PC-9 (cell line): ENCODE results near the gene MSI2. TPM values are rescaled to one million over a fixed set of nuclear protein-coding genes. Genes with fewer than 3 reads are reported as not detected.

Experiments
- BruUV-seq: library from RNA; stranded (reverse); fragments of 400-500 nt; replicated peaks from 2 replicates; lab custom pipeline; 2021; lab: Mats Ljungman, UMichigan
- CTCF ChIA-PET: fragments of 300-600 bp; sonication (Branson Sonifier 250); formaldehyde crosslinking; loops from one replicate; lab custom pipeline; 2022; ENCODE audit warnings: antibody characterized with exemption; lab: Charles Lee
- POLR2A ChIA-PET: fragments of 300-600 bp; sonication (Branson Sonifier 250); formaldehyde crosslinking; loops from one replicate; lab custom pipeline; 2022; ENCODE audit warnings: antibody characterized with exemption; ENCODE audit not compliant: unreplicated experiment; lab: Charles Lee
- DNase-seq, 2 experiments: peaks; one replicate each; pipeline versions ENCODE4 v3.0.0 to v3.0.0-alpha.2; 2015 to 2022; ENCODE audit warnings: mixed read lengths in 1 of 2
- H2AFZ ChIP-seq: fragments of 200-600 bp; sonication (generic); 2 replicates; pipeline ENCODE4 v1.8.1; 2017; ENCODE audit warnings: antibody characterized with exemption
- H3F3A ChIP-seq: fragments of 200-600 bp; sonication (generic); 2 replicates; pipeline ENCODE4 v1.8.1; 2017; ENCODE audit warnings: antibody characterized with exemption, mild to moderate bottlenecking, low read depth; ENCODE audit not compliant: insufficient read depth
- H3K27ac ChIP-seq: fragments of 200-600 bp; sonication (generic); 2 replicates; pipeline ENCODE4 v1.6.1; 2016; ENCODE audit warnings: mixed run types
- H3K27me3 ChIP-seq: fragments of 200-600 bp; sonication (generic); 2 replicates; pipeline ENCODE4 v1.6.1; 2016; ENCODE audit warnings: low read depth, mixed run types; ENCODE audit not compliant: insufficient read depth
- H3K36me3 ChIP-seq: fragments of 200-600 bp; sonication (generic); 2 replicates; pipeline ENCODE4 v1.6.1; 2016; ENCODE audit warnings: low read depth, mixed run types
- H3K4me1 ChIP-seq: fragments of 200-600 bp; sonication (generic); replicated peaks from 2 replicates; pipeline ENCODE4 v1.6.1; 2016; ENCODE audit warnings: mixed run types; ENCODE audit not compliant: insufficient read depth
- H3K4me2 ChIP-seq: fragments of 200-600 bp; sonication (generic); 2 replicates; pipeline ENCODE4 v1.6.1; 2017; ENCODE audit warnings: mixed run types
- H3K4me3 ChIP-seq: fragments of 200-600 bp; sonication (generic); 2 replicates; pipeline ENCODE4 v1.6.1; 2016; ENCODE audit warnings: mixed run types
- H3K79me2 ChIP-seq: fragments of 200-600 bp; sonication (generic); 2 replicates; pipeline ENCODE4 v1.6.1; 2017; ENCODE audit warnings: low read depth, mixed run types
- H3K9me2 ChIP-seq: fragments of 200-600 bp; sonication (generic); 2 replicates; pipeline ENCODE4 v1.8.1; 2017; ENCODE audit warnings: mild to moderate bottlenecking; ENCODE audit not compliant: insufficient read depth
- H3K9me3 ChIP-seq: fragments of 200-600 bp; sonication (generic); 2 replicates; pipeline ENCODE4 v1.8.1; 2016; ENCODE audit warnings: low read depth; ENCODE audit not compliant: insufficient read depth
- H4K20me1 ChIP-seq: fragments of 200-600 bp; sonication (generic); 2 replicates; pipeline ENCODE4 v1.8.1; 2017; ENCODE audit not compliant: insufficient read depth
- CTCF ChIP-seq: fragments of 200-600 bp; sonication (generic); conservative IDR thresholded peaks from 2 replicates; pipeline ENCODE4 v1.6.1; 2017; ENCODE audit warnings: mixed run types, antibody characterized with exemption, mild to moderate bottlenecking, moderate library complexity
- EZH2 ChIP-seq: fragments of 200-600 bp; sonication (generic); IDR thresholded peaks from 2 replicates; pipeline ENCODE4 v1.8.0; 2017; ENCODE audit warnings: antibody characterized with exemption, low read depth
- intact Hi-C: fragments of 100-400 bp; cut with micrococcal nuclease; formaldehyde crosslinking; loops from one replicate; pipeline ENCODE4 v1.10.0; 2022; ENCODE audit not compliant: unreplicated experiment
- total RNA-seq: library from RNA; stranded (reverse); gene quantifications from 2 replicates; pipeline ENCODE4 v1.2.3, GENCODE V29; 2021

Gene MSI2
- total RNA-seq, 1 experiment from 2014 or later = 15.7 TPM

- no TSS peak for BruUV-seq
- Histone ChIP-seq H3K79me2 (no peaks in the 10 kb centered on the region), H3K4me1 (no peaks in the 10 kb centered on the region), H3K4me2 (no peak overlapping the region), H3K27ac (no peak overlapping the region), H3K9me3 (no peaks in the 10 kb centered on the region), H3K9me2 (no peaks in the 10 kb centered on the region), H4K20me1 (0 out of 2 replicates have a peak, but pooled peaks cover 3% of the 10 kb centered on the region), H3K36me3 (no peaks in the 10 kb centered on the region), H3K27me3 (peaks cover 13% of the 10 kb centered on the region), H3K4me3 (no peak overlapping the region), H2AFZ (no peak overlapping the region), H3F3A (no peaks in the 10 kb centered on the region)
- intact Hi-C loops = no loop called here
- ChIA-PET POLR2A (no interaction called here), CTCF (no interaction called here)
- no peak for DNase-seq
- TF ChIP-seq EZH2 = no peak
- no peak for TF ChIP-seq CTCF
Measured at GRCh38 chr17:57544834-57545463, 288.6 kb downstream of the MSI2 start.

GRCh38 chr17:57545731-57546342 is 289.5 kb downstream of the MSI2 start:
- CTCF ChIA-PET = no interaction called here
- H3K4me2 ChIP-seq = no peak overlapping the region

More at GRCh38 chr17:57545731-57546342, 289.5 kb downstream of the MSI2 start:
- no peak overlapping the region for H3K4me3 ChIP-seq
- H3K36me3 ChIP-seq = no peaks in the 10 kb centered on the region
- intact Hi-C loops = no loop called here
- peaks cover 18% of the 10 kb centered on the region for H3K27me3 ChIP-seq
- BruUV-seq = no TSS peak
- no peak overlapping the region for H3K27ac ChIP-seq
- POLR2A ChIA-PET = no interaction called here
- H4K20me1 ChIP-seq = peaks cover 3% of the 10 kb centered on the region; the same call in 1 of the 2 replicates
- DNase-seq = no peak
- no peaks in the 10 kb centered on the region for H3K79me2 ChIP-seq
- no peak overlapping the region for H2AFZ ChIP-seq
- no peaks in the 10 kb centered on the region for H3K9me2 ChIP-seq
- H3K9me3 ChIP-seq = no peaks in the 10 kb centered on the region
- TF ChIP-seq CTCF = no peak
- H3K4me1 ChIP-seq = no peaks in the 10 kb centered on the region
- H3F3A ChIP-seq = no peaks in the 10 kb centered on the region
